Panc1 (cell line): ENCODE results near the gene WIPF2.

Experiments used
- POLR2AphosphoS5 ChIP-seq: IDR thresholded peaks from 2 replicates; pipeline ENCODE4 v1.6.1; 2012; ENCODE audit warnings: mild to moderate bottlenecking, low read depth, low read length, moderate library complexity
- SIN3A ChIP-seq: IDR thresholded peaks from 2 replicates; pipeline ENCODE4 v1.6.1; 2012; ENCODE audit warnings: low read depth, mild to moderate bottlenecking, low read length, moderate library complexity, borderline replicate concordance; ENCODE audit not compliant: insufficient read depth
- TF ChIP-seq, protein P1 (sequence below): fragments of 450-650 bp; IDR thresholded peaks from 2 replicates; pipeline ENCODE4 v1.5.1; 2017; ENCODE audit warnings: mild to moderate bottlenecking

DNA sequence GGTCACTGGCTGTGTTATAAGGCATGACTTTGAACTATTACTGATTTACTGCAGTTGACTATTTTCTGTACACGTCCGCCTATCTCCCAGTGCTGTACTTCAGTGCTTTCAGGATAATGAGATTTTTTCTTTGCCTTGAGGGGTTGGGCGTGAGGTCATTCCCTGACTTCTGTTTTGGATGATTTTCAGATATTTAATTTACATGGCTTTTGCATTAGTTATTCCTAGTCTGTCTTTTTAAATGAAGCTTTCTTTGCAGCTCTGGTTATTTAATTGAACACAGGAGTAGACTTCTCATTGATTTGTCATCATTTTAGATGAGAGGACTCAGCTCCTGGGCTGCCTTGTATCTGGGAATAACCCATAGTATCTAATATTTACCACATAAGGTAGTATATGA lies 23.7 kb downstream of the WIPF2 start:
- TF ChIP-seq POLR2AphosphoS5 (no peak), SIN3A (no peak)
- TF ChIP-seq, protein P1, sequence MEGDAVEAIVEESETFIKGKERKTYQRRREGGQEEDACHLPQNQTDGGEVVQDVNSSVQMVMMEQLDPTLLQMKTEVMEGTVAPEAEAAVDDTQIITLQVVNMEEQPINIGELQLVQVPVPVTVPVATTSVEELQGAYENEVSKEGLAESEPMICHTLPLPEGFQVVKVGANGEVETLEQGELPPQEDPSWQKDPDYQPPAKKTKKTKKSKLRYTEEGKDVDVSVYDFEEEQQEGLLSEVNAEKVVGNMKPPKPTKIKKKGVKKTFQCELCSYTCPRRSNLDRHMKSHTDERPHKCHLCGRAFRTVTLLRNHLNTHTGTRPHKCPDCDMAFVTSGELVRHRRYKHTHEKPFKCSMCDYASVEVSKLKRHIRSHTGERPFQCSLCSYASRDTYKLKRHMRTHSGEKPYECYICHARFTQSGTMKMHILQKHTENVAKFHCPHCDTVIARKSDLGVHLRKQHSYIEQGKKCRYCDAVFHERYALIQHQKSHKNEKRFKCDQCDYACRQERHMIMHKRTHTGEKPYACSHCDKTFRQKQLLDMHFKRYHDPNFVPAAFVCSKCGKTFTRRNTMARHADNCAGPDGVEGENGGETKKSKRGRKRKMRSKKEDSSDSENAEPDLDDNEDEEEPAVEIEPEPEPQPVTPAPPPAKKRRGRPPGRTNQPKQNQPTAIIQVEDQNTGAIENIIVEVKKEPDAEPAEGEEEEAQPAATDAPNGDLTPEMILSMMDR, result no peak
